ENCODE results near the gene CDKN1C. TPM values are rescaled to one million over a fixed set of nuclear protein-coding genes. Genes with fewer than 3 reads are reported as not detected.

Gene CDKN1C
- polyA plus RNA-seq, 1 experiment = 2.1 TPM

DNA sequence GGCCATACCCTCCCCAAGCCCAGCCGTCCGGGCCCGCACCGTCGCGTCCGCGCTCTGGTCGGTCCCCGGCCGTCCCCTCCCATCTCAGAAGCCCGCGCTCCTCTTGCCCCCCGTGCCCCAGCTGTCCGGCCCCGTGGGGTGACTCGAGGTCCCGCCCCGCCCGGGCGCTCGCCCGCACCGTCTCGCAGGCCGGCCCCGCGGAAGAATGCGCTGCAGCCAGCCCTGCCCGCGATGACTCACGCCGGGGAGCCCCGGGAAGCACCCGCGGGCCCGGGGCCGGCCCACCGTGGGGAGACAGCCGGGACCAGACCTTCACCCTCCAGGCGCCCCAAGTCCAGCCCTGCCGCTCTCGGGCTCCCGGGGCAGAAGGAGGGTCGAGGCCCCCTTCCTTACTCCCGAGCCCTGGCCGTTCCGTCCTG is 44.0 kb upstream of the CDKN1C start:
- Histone ChIP-seq H3K4me3 (ENCODE audit: low read depth, low read length) (peak overlapping the region; percentile 90), H3K27me3 (ENCODE audit: control insufficient read depth, insufficient read depth, low read length) (no peaks in the 10 kb centered on the region), H3K36me3 (ENCODE audit: control insufficient read depth, insufficient read depth, low read length) (no peaks in the 10 kb centered on the region)
- POLR2A ChIA-PET = interaction anchor here (0.6 to 0.9 kb wide), 2 partner anchors 120 to 230 kb away, joined by 3 read pairs; partner anchors contain the start of gene KCNQ1OT1
- CTCF ChIA-PET = interaction anchor here (0.8 to 3.2 kb wide), 11 partner anchors 9 to 398 kb away, joined by 3 to 22 read pairs (median 6); no protein-coding TSS in a partner anchor
- TF ChIP-seq, protein P1, sequence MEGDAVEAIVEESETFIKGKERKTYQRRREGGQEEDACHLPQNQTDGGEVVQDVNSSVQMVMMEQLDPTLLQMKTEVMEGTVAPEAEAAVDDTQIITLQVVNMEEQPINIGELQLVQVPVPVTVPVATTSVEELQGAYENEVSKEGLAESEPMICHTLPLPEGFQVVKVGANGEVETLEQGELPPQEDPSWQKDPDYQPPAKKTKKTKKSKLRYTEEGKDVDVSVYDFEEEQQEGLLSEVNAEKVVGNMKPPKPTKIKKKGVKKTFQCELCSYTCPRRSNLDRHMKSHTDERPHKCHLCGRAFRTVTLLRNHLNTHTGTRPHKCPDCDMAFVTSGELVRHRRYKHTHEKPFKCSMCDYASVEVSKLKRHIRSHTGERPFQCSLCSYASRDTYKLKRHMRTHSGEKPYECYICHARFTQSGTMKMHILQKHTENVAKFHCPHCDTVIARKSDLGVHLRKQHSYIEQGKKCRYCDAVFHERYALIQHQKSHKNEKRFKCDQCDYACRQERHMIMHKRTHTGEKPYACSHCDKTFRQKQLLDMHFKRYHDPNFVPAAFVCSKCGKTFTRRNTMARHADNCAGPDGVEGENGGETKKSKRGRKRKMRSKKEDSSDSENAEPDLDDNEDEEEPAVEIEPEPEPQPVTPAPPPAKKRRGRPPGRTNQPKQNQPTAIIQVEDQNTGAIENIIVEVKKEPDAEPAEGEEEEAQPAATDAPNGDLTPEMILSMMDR (IDR thresholded peaks at IDR 0.05; ENCODE audit: insufficient read depth, low read depth, low read length) = no peak
- no peak for DNase-seq (ENCODE audit: low read depth)

DNA sequence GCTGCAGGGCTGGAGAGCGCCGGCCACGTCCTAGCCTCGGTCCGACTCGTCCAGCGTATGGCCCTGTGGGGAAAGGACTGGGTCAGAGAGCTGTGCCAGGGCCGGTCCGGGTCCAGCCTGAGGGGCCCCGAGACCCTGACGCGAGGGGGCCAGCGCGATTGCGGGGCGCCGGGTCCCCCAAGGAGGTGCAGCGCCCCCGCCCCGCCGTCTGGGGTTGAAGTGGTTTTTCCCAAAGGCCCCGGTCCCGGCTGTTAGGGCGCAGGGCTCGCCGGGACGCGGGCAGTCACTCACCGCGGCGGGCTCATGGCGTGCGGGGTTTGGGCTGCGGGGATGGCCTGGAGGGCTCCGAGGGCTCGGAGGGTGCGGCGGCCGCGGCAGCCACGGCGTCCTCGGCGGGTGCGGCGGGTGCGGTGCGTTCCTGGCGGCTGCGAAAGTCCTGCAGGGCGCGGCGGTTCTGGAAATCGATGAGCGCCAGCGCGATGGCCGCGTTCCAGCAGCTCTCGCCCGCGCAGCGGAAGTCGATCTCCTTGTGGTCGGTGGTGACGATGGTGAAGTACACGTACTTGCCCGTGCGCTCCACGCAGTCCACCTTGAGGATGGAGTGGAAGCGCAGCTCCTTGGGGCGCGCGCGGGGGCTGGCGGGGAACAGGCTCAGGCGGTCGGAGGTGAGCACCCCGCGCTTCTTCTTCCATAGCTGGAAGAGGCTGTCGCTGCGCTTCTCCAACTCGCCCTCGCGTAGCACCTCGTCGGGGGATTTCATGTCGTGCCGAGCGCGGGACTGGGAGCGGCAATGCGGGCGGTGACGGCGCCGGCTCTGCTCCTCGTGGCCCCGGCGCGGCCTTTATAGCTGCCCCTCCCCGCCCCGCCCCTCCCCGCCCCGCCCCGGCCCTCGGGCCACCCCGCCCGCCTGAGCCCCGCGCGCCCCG is 43.3 kb upstream of the CDKN1C start, which contains the start of gene PHLDA2:
Gene PHLDA2 (minus strand): TSS at position 816 of the 926 bp plus-strand sequence. CDS start 56 bp downstream, at position 760.
- ChIA-PET CTCF (interaction anchor here (1.1 to 3.2 kb wide), 9 partner anchors 8 to 397 kb away, joined by 3 to 22 read pairs (median 7); no protein-coding TSS in a partner anchor), POLR2A (interaction anchor here (0.6 to 0.9 kb wide), 2 partner anchors 120 to 229 kb away, joined by 3 read pairs; partner anchors contain the start of gene KCNQ1OT1)
- DNase-seq (ENCODE audit: low read depth) = no peak
- H3K36me3 ChIP-seq (ENCODE audit: control insufficient read depth, insufficient read depth, low read length) = no peaks in the 10 kb centered on the region
- H3K4me3 ChIP-seq (ENCODE audit: low read depth, low read length) = peak within 1 kb of the TSS; percentile 90
- no peaks in the 10 kb centered on the region for H3K27me3 ChIP-seq (ENCODE audit: control insufficient read depth, insufficient read depth, low read length)
- TF ChIP-seq, protein P1 (IDR thresholded peaks at IDR 0.05; ENCODE audit: insufficient read depth, low read depth, low read length) = no peak

DNA sequence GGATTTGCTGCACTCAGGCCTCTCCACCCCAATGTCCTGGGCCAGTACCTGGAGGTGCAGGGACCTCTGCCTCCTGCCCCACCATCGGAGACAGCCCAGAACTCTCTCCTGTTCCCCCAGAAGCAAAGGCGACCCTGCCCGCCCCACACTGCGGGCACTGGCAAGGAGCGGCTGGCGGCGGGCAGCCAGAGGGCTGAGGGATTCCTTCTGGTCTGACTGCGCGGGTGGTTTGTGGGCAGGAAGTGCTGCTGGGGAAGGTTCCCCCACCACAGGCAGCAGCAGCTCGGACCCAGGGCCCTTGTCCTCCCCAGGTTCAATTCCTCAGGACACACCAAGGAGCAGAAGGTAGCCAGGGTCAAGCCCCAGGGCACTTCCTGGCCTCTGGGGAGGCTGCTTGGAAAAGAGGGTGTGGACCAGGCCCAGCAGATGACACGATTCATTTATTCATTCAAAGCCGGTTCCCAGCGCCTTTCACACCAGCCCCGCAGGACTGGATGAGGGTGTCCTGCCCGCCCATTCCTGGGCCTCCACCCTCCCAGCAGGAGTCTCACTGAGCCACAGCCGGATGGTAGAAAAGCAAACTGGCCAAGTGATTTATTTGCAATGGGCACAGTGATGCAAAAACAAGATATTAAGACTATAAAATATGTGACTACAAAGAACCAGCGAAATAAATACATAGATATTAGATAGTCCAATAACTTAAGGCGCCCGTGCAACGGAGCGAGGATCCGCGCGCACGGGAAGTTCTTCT is 42.5 kb upstream of the CDKN1C start:
- H3K36me3 ChIP-seq (ENCODE audit: control insufficient read depth, insufficient read depth, low read length) = peaks cover 2% of the 10 kb centered on the region; the same call in 1 of the 2 replicates
- ChIA-PET CTCF (interaction anchor here (1.1 to 2.7 kb wide), 8 partner anchors 8 to 397 kb away, joined by 3 to 22 read pairs (median 5); no protein-coding TSS in a partner anchor), POLR2A (no interaction called here)
- no peak for DNase-seq (ENCODE audit: low read depth)
- H3K4me3 ChIP-seq (ENCODE audit: low read depth, low read length) = peak overlapping the region; percentile 90
- TF ChIP-seq, protein P1 (IDR thresholded peaks at IDR 0.05; ENCODE audit: insufficient read depth, low read depth, low read length) = no peak
- H3K27me3 ChIP-seq (ENCODE audit: control insufficient read depth, insufficient read depth, low read length) = no peaks in the 10 kb centered on the region

GRCh38 chr11:2927121-2927800 is 41.7 kb upstream of the CDKN1C start:
- H3K4me3 ChIP-seq (ENCODE audit: low read depth, low read length) = no peak overlapping the region
- ChIA-PET POLR2A (no interaction called here), CTCF (interaction anchor here (0.8 to 1.5 kb wide), 4 partner anchors 10 to 396 kb away, joined by 4 read pairs; no protein-coding TSS in a partner anchor)
- H3K36me3 ChIP-seq (ENCODE audit: control insufficient read depth, insufficient read depth, low read length) = peaks cover 2% of the 10 kb centered on the region; the same call in 1 of the 2 replicates
- DNase-seq (ENCODE audit: low read depth) = no peak
- no peaks in the 10 kb centered on the region for H3K27me3 ChIP-seq (ENCODE audit: control insufficient read depth, insufficient read depth, low read length)
- TF ChIP-seq, protein P1 (IDR thresholded peaks at IDR 0.05; ENCODE audit: insufficient read depth, low read depth, low read length) = no peak
